SK-N-MC (cell line): ENCODE data around the gene SKA3.

Experiments used
- EZH2 ChIP-seq: fragments of 200-600 bp; sonication (generic); IDR thresholded peaks from one replicate; pipeline ENCODE4 v1.6.1; 2017; ENCODE audit warnings: antibody characterized with exemption
- FOXP2 ChIP-seq: optimal IDR thresholded peaks from 2 replicates; pipeline ENCODE3; 2011; ENCODE audit warnings: mild to moderate bottlenecking, moderate library complexity; ENCODE audit not compliant: insufficient read depth; ENCODE audit errors: extremely low read length, control extremely low read depth
- POLR2AphosphoS5 ChIP-seq: IDR thresholded peaks from 2 replicates; pipeline ENCODE4 v1.6.1; 2012; ENCODE audit warnings: mild to moderate bottlenecking, low read depth, low read length, borderline replicate concordance

GRCh38 chr13:21142766-21143165 lies 33.6 kb downstream of the SKA3 start:
- no peak for TF ChIP-seq POLR2AphosphoS5
- TF ChIP-seq EZH2 = no peak
- TF ChIP-seq FOXP2 = no peak
